Measurements from ENCODE around the gene SMURF1.

GRCh38 chr7:99140813-99141212 lies 3.1 kb downstream of the SMURF1 start:
- no peak for TF ChIP-seq EZH2 (IDR thresholded peaks at IDR 0.05; ENCODE audit: insufficient read depth, poor library complexity, severe bottlenecking)
- no peak for TF ChIP-seq EZH2phosphoT487 (IDR thresholded peaks at IDR 0.05; ENCODE audit: insufficient read depth, low read depth)

Measured in GM23248 (cell line).